Fibroblast of lung (primary cell): ENCODE results near the gene EFCAB6.

Source experiments
- EZH2 ChIP-seq: IDR thresholded peaks from 2 replicates; pipeline ENCODE4 v1.5.1; 2012; ENCODE audit warnings: low read length, control low read depth, mild to moderate bottlenecking; ENCODE audit errors: missing control alignments
- TF ChIP-seq, protein P1 (sequence below), 2 donors: IDR thresholded peaks in 1 of 2; conservative IDR thresholded peaks in 1 of 2; 1 replicate in 1 of 2; 2 replicates in 1 of 2; pipeline ENCODE4 v1.5.1; 2011 to 2012; ENCODE audit warnings: low read length in 2 of 2, control low read depth in 1 of 2, inconsistent platforms in 1 of 2, low read depth in 1 of 2, mild to moderate bottlenecking in 1 of 2

- TF ChIP-seq, protein P1, sequence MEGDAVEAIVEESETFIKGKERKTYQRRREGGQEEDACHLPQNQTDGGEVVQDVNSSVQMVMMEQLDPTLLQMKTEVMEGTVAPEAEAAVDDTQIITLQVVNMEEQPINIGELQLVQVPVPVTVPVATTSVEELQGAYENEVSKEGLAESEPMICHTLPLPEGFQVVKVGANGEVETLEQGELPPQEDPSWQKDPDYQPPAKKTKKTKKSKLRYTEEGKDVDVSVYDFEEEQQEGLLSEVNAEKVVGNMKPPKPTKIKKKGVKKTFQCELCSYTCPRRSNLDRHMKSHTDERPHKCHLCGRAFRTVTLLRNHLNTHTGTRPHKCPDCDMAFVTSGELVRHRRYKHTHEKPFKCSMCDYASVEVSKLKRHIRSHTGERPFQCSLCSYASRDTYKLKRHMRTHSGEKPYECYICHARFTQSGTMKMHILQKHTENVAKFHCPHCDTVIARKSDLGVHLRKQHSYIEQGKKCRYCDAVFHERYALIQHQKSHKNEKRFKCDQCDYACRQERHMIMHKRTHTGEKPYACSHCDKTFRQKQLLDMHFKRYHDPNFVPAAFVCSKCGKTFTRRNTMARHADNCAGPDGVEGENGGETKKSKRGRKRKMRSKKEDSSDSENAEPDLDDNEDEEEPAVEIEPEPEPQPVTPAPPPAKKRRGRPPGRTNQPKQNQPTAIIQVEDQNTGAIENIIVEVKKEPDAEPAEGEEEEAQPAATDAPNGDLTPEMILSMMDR (conservative IDR thresholded peaks at IDR 0.05 in 1 of 2, IDR thresholded peaks at IDR 0.05 in 1 of 2; ENCODE audit: low read depth in 1 of 2, low read length in 2 of 2), result no peak
- TF ChIP-seq EZH2, result no peak
Measured at GRCh38 chr22:43817402-43817801, 5.3 kb upstream of the EFCAB6 start.
